ENCODE data around the gene RAB11FIP3.

DNA sequence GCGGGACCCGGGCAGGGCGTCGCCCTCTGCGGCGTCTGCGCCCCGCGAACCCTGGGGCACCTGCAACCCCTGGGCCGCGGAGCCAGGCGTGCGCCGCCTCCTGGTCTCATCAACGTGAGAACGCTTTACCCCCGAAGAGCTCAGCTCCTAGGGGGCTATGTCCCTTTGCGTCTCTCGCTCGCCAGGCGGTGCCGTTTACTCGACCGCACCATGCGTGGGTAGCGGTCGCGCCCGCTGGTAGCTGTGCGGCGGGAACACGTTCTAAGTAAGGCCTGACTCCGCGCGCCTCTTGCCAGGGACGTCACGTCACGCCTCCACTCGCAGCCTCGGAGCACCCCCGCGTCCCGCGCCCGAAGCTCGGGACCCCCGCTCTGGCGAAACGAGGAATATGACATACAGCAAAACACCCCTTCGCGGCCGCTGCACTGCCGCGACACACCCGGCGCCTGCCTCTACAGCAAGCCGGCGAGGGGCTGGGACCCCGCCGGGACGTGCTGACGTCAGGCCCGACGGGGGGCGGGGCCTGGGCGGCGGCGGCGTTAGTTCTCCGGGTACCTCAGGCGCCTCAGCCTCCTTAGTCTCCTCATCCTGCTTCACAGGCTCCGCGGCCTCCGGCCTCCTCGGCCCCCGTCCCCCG is at the start of gene RAB11FIP3:
- TF ChIP-seq, protein P1, sequence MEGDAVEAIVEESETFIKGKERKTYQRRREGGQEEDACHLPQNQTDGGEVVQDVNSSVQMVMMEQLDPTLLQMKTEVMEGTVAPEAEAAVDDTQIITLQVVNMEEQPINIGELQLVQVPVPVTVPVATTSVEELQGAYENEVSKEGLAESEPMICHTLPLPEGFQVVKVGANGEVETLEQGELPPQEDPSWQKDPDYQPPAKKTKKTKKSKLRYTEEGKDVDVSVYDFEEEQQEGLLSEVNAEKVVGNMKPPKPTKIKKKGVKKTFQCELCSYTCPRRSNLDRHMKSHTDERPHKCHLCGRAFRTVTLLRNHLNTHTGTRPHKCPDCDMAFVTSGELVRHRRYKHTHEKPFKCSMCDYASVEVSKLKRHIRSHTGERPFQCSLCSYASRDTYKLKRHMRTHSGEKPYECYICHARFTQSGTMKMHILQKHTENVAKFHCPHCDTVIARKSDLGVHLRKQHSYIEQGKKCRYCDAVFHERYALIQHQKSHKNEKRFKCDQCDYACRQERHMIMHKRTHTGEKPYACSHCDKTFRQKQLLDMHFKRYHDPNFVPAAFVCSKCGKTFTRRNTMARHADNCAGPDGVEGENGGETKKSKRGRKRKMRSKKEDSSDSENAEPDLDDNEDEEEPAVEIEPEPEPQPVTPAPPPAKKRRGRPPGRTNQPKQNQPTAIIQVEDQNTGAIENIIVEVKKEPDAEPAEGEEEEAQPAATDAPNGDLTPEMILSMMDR (IDR thresholded peaks at IDR 0.05), result peak in 3 of 4 experiments; percentile 21 to 31 (median 31)
- TF ChIP-seq POLR2A (IDR thresholded peaks at IDR 0.05), result peak; percentile 60

All from prostate gland (tissue), 2 donors.